ENCODE measurements around the gene TAF4.

TAF4 gene

DNA sequence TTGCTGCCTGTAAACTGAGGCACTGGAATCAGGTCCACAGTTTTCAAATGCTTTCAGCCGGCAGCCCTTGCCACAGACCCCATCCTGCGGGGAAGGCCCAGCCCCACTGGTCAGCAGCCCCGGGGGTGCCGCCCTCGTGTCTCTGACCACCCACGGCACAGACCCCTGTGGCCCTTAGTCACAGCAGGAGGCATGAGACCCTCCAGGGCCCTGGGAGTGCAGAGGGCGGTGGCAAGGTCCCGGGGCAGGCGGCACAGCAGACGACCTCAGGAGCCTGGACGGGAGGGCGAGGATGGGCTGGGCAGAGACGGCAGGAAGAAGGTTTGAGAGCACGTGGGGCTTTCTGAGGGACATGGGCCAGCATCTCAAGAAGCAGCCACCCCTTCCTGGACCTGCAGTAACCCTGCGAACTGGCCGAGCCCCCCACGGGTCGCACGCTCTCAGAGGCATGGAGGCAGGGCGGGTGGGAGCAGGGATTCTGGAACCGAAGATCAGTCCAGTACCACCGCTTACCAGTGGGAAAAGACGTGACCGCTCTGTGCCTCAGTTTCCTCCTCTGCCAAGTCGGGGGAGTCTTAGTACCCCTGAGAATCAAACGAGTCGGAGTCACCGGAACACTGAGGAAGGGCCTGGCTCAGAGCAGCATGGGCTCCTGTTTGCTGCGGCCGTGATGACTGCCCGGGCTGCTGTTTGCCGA is 140.7 kb downstream of the TAF4 start:
- H3K4me3 ChIP-seq (ENCODE audit: low read depth, low read length), result no peak overlapping the region
- TF ChIP-seq, protein P1, sequence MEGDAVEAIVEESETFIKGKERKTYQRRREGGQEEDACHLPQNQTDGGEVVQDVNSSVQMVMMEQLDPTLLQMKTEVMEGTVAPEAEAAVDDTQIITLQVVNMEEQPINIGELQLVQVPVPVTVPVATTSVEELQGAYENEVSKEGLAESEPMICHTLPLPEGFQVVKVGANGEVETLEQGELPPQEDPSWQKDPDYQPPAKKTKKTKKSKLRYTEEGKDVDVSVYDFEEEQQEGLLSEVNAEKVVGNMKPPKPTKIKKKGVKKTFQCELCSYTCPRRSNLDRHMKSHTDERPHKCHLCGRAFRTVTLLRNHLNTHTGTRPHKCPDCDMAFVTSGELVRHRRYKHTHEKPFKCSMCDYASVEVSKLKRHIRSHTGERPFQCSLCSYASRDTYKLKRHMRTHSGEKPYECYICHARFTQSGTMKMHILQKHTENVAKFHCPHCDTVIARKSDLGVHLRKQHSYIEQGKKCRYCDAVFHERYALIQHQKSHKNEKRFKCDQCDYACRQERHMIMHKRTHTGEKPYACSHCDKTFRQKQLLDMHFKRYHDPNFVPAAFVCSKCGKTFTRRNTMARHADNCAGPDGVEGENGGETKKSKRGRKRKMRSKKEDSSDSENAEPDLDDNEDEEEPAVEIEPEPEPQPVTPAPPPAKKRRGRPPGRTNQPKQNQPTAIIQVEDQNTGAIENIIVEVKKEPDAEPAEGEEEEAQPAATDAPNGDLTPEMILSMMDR (IDR thresholded peaks at IDR 0.05; ENCODE audit: low read depth, low read length), result no peak
